HepG2 (cell line): ENCODE results near the gene TIGD6. TPM values are rescaled to one million over a fixed set of nuclear protein-coding genes. Genes with fewer than 3 reads are reported as not detected.

Experiments used
- ATAC-seq: fragments of 200-7000 bp; cut with Tn5 transposase; 3 replicates; pipeline ENCODE4 v1.9.1; 2020; ENCODE audit warnings: mild to moderate bottlenecking, moderate library complexity
- BruUV-seq: library from RNA; stranded (reverse); fragments of 400-500 nt; replicated peaks from 2 replicates; lab custom pipeline; 2021; lab: Mats Ljungman, UMichigan
- CTCF ChIA-PET: fragments of 300-600 bp; formaldehyde crosslinking; extraction: SDS; loops from one replicate; lab custom pipeline; 2021; ENCODE audit warnings: low total read pairs, inconsistent platforms, low intra/inter-chr PET ratio; lab: Yijun Ruan, JAX
- POLR2A ChIA-PET: fragments of 350-600 bp; sonication (Branson Sonifier 250); formaldehyde crosslinking; loops from one replicate; lab custom pipeline; 2020; ENCODE audit warnings: antibody characterized with exemption, inconsistent platforms; lab: Yijun Ruan, JAX
- DNase-seq: peaks from one replicate; pipeline ENCODE4 v3.0.0-alpha.2; 2015; ENCODE audit warnings: low spot score
- FAIRE-seq: peaks from 3 replicates; lab custom pipeline; 2011; peaks lifted over from hg19 to GRCh38; lab: Jason Lieb, UNC
- H2AFZ ChIP-seq: one replicate; pipeline ENCODE4 v1.6.1; 2011; ENCODE audit warnings: low read length, inconsistent platforms
- H3K27ac ChIP-seq: fragments of 300-600 bp; 3 replicates; pipeline ENCODE4 v1.8.0; 2011; ENCODE audit warnings: mixed run types, mild to moderate bottlenecking, mixed read lengths, low read length, inconsistent platforms; ENCODE audit not compliant: insufficient read depth; ENCODE audit errors: extremely low read length
- H3K27me3 ChIP-seq, 2 experiments: fragments of 200-600 bp in 1 of 2; 2 replicates in 1 of 2; 3 replicates in 1 of 2; pipeline versions ENCODE4 v1.6.0 to v1.8.0; 2011; ENCODE audit warnings: low read length in 2 of 2, mild to moderate bottlenecking in 2 of 2, moderate library complexity in 2 of 2, inconsistent platforms in 1 of 2; ENCODE audit not compliant: insufficient read depth in 2 of 2, control insufficient read depth in 1 of 2
- H3K36me3 ChIP-seq, 2 experiments: fragments of 200-600 bp in 1 of 2; replicated peaks in 1 of 2; 2 replicates in 1 of 2; 3 replicates in 1 of 2; pipeline versions ENCODE4 v1.5.1 to v1.8.0; 2011; ENCODE audit warnings: low read length in 2 of 2, inconsistent platforms in 1 of 2; ENCODE audit not compliant: insufficient read depth in 2 of 2, control insufficient read depth in 1 of 2
- H3K4me1 ChIP-seq: 2 replicates; pipeline ENCODE4 v1.5.1; 2012; ENCODE audit warnings: low read length, inconsistent platforms; ENCODE audit not compliant: insufficient read depth
- H3K4me2 ChIP-seq: 2 replicates; pipeline ENCODE4 v1.6.0; 2011; ENCODE audit warnings: low read depth, low read length, inconsistent platforms
- H3K4me3 ChIP-seq, 3 experiments: fragments of 200-600 bp in 1 of 3; sonication (generic), shearing (Covaris generic) in 1 of 3; replicated peaks in 1 of 3; 2 replicates each; pipeline ENCODE4 v1.5.1; 2011 to 2016; ENCODE audit warnings: low read length in 3 of 3, inconsistent platforms in 2 of 3, low read depth in 2 of 3, mild to moderate bottlenecking in 2 of 3, control low read depth in 1 of 3, mixed read lengths in 1 of 3; ENCODE audit not compliant: insufficient read depth in 1 of 3
- H3K79me2 ChIP-seq: one replicate; pipeline ENCODE4 v1.6.1; 2011; ENCODE audit warnings: low read length, inconsistent platforms; ENCODE audit not compliant: insufficient read depth
- H3K9ac ChIP-seq: 2 replicates; pipeline ENCODE4 v1.6.0; 2011; ENCODE audit warnings: mild to moderate bottlenecking, low read depth, low read length, inconsistent platforms; ENCODE audit not compliant: insufficient read depth
- H3K9me3 ChIP-seq: 2 replicates; pipeline ENCODE4 v1.5.1; 2012; ENCODE audit warnings: mild to moderate bottlenecking, low read length
- H4K20me1 ChIP-seq: 2 replicates; pipeline ENCODE4 v1.6.0; 2011; ENCODE audit warnings: inconsistent platforms, mild to moderate bottlenecking, low read length, moderate library complexity; ENCODE audit not compliant: insufficient read depth
- CEBPG ChIP-seq: IDR thresholded peaks from 2 replicates; pipeline ENCODE4 v1.6.1; 2016
- DNMT3B ChIP-seq: conservative IDR thresholded peaks from 2 replicates; pipeline ENCODE4 v1.6.1; 2016; ENCODE audit warnings: missing biosample characterization, control low read depth
- IKZF1 ChIP-seq: fragments of 450-650 bp; IDR thresholded peaks from 2 replicates; pipeline ENCODE4 v1.7.1; 2016
- IRF2 ChIP-seq: IDR thresholded peaks from 2 replicates; pipeline ENCODE4 v1.6.1; 2018; ENCODE audit warnings: missing genetic modification reagents, missing compliant biosample characterization
- MEF2D ChIP-seq: sonication (generic); formaldehyde crosslinking; IDR thresholded peaks from 2 replicates; pipeline ENCODE4 v1.5.1; 2020; ENCODE audit warnings: mild to moderate bottlenecking, missing genetic modification reagents
- PREB ChIP-seq: sonication (generic); formaldehyde crosslinking; IDR thresholded peaks from 2 replicates; pipeline ENCODE4 v1.4.0; 2020; ENCODE audit warnings: missing genetic modification reagents
- RARA ChIP-seq: IDR thresholded peaks from 2 replicates; pipeline ENCODE4 v1.6.1; 2016; ENCODE audit warnings: missing genetic modification reagents, missing compliant biosample characterization
- RXRA ChIP-seq: sonication (generic); formaldehyde crosslinking; IDR thresholded peaks from 2 replicates; pipeline ENCODE4 v1.5.1; 2020; ENCODE audit warnings: missing genetic modification reagents
- SOX13 ChIP-seq, 3 experiments: fragments of 450-650 bp in 1 of 3; sonication (generic) in 1 of 3; formaldehyde crosslinking in 1 of 3; IDR thresholded peaks in 2 of 3; conservative IDR thresholded peaks in 1 of 3; 2 replicates each; pipeline versions ENCODE4 v1.5.0 to v1.6.1; 2016 to 2020; ENCODE audit warnings: antibody characterized with exemption in 1 of 3, mild to moderate bottlenecking in 1 of 3, missing compliant biosample characterization in 1 of 3, missing genetic modification reagents in 1 of 3, moderate library complexity in 1 of 3
- SOX5 ChIP-seq: IDR thresholded peaks from 2 replicates; pipeline ENCODE4 v1.6.1; 2016; ENCODE audit warnings: borderline replicate concordance
- TBP ChIP-seq: sonication (generic); formaldehyde crosslinking; IDR thresholded peaks from 2 replicates; pipeline ENCODE4 v1.5.0; 2020; ENCODE audit warnings: missing genetic modification reagents
- ZNF12 ChIP-seq: sonication (generic); formaldehyde crosslinking; IDR thresholded peaks from 2 replicates; pipeline ENCODE4 v1.5.0; 2020; ENCODE audit warnings: missing genetic modification reagents
- ZNF235 ChIP-seq: sonication (generic); formaldehyde crosslinking; IDR thresholded peaks from 2 replicates; pipeline ENCODE4 v1.8.1; 2023; ENCODE audit warnings: mild to moderate bottlenecking, missing genetic modification reagents, borderline replicate concordance
- ZNF563 ChIP-seq: sonication (generic); formaldehyde crosslinking; IDR thresholded peaks from 2 replicates; pipeline ENCODE4 v1.8.0; 2022; ENCODE audit warnings: mild to moderate bottlenecking, moderate library complexity, missing genetic modification reagents
- ZNF670 ChIP-seq: sonication (generic); formaldehyde crosslinking; IDR thresholded peaks from 2 replicates; pipeline ENCODE4 v1.8.0; 2022; ENCODE audit warnings: mild to moderate bottlenecking, missing genetic modification reagents, borderline replicate concordance
- ZNF83 ChIP-seq: sonication (generic); formaldehyde crosslinking; IDR thresholded peaks from 2 replicates; pipeline ENCODE4 v1.4.0; 2020; ENCODE audit warnings: missing genetic modification reagents, mild to moderate bottlenecking, borderline replicate concordance
- ZNF879 ChIP-seq: sonication (generic); formaldehyde crosslinking; IDR thresholded peaks from 2 replicates; pipeline ENCODE4 v1.8.1; 2023; ENCODE audit warnings: missing genetic modification reagents
- WGBS: methylation state at CpG from one replicate; pipeline ENCODE4 v1.1.6; 2017; ENCODE audit warnings: low lambda C conversion rate; 5-methylcytosine and 5-hydroxymethylcytosine counted together
- in situ Hi-C: cut with HindIII; loops from 2 replicates; pipeline ENCODE4 v1.10.0; 2017; ENCODE audit warnings: low pct_unique_long_range_greater_than_20kb; ENCODE audit not compliant: extremely low pct_ligation_motif_present
- intact Hi-C: fragments of 100-400 bp; cut with micrococcal nuclease; formaldehyde crosslinking; loops from one replicate; pipeline ENCODE4 v1.10.0; 2022; ENCODE audit not compliant: unreplicated experiment
- polyA plus RNA-seq, 8 experiments: library from polyadenylated mRNA; depleted of rRNA in 3 of 8; stranded (reverse) in 7 of 8; unstranded in 1 of 8; fragments of >200 nt; fragmentation: Illumina TruSeq in 4 of 8; extraction: Trizol in 4 of 8; gene quantifications; 2 replicates each; pipeline versions ENCODE4 v1.2.1 to v1.2.3, GENCODE V29; 2011 to 2016; ENCODE audit warnings: low read depth in 4 of 8, missing spikeins in 1 of 8, mixed read lengths in 1 of 8; ENCODE audit not compliant: insufficient read depth in 1 of 8
- total RNA-seq, 5 experiments: library from RNA; depleted of rRNA; stranded (reverse); fragments of >200 nt; fragmentation: Illumina TruSeq; extraction: Trizol; gene quantifications; 2 replicates each; pipeline ENCODE4 v1.2.3, GENCODE V29; 2016; ENCODE audit warnings: low read depth in 1 of 5
- TF ChIP-seq, protein P1 (sequence below): sonication (generic); formaldehyde crosslinking; IDR thresholded peaks from 2 replicates; pipeline ENCODE4 v1.5.0; 2020; ENCODE audit warnings: mild to moderate bottlenecking, missing genetic modification reagents

TIGD6 gene
- total and polyA plus RNA-seq, 2 of the 13 experiments (the other 11 are each of a cell fraction or from before 2014, with no cell fraction given) = 2.1 to 2.9 TPM

DNA sequence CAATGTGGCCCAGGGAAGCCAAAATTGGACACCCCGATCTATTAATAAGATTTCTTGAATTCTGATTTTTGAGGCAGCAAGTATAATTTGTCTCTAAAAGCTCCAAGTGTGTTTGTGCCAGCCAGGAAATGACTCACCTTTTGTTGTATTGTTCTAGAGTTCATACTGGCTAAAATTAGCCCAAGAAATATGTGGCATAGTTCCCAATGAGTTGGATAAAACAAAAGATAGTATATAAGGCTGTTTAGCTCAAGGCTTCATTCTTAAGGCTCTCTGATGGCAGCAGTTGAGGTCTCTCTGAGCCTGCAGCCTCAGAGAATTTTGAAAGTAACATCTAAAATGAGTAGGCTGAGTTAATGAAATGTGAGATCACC lies 21.7 kb upstream of the TIGD6 start:
- POLR2A ChIA-PET = interaction anchor here (1.0 to 1.4 kb wide), 3 partner anchors 12 to 20 kb away, joined by 3 to 5 read pairs (median 4); no protein-coding TSS in a partner anchor
- 96% methylated on average over 1 of the region's 1 CpG for WGBS
- no peak for FAIRE-seq

DNA sequence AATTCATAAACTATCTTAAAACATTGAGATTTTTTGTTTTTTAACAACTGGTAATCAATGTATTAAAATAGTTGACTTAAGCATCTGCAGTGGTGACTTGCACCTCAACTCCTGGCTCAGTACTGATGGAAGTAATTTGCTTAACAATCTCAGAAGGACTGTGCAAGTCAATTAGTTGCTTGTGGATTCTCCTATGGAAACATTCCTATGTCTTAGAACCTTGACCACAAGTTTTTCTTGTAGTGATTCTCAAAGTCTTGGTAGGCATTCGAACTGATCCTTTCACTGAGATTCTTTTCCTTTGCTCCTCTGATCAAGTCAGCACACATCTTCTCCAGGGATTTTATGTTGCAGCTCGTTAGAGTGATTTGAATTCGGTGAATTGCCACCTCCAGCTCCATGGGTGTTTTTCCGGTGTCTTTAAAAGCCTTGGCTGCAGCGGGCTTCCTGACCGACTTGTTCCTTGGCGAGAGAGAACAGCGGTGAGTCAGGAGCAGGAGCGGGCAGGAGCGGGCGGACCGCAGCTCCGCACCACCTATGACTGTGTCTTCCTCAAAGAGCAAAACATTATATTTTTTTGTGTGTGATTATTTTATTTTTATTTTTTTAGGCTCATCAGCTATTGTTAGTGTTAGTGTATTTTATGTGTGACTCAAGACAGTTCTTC lies 21.2 kb upstream of the TIGD6 start:
- CTCF ChIA-PET = no interaction called here
- H3K36me3 ChIP-seq = peaks cover 26 to 67% of the 10 kb centered on the region in 2 experiments
- WGBS = 95% methylated on average over 13 of the region's 13 CpGs

More for the DNA sequence above, 21.7 kb upstream of the TIGD6 start:
- H3K27me3 ChIP-seq = no peaks in the 10 kb centered on the region
- TF ChIP-seq MEF2D (CRISPR knock-in tag) (0 out of 2 replicates have a peak, but pooled peaks have one; percentile 59), SOX5 (CRISPR knock-in tag) (peak; percentile 76; the same call in 1 of the 2 replicates), SOX13 (IDR thresholded peaks at IDR 0.05) (no peak), SOX13 (CRISPR knock-in tag; conservative IDR thresholded peaks at IDR 0.05 in 1 of 2, IDR thresholded peaks at IDR 0.05 in 1 of 2) (peak in 1 of 2 experiments; percentile 85; a peak in 2 of 4 replicates), CEBPG (CRISPR knock-in tag) (no peak)
- peaks cover 50% of the 10 kb centered on the region for H3K4me1 ChIP-seq
- no peaks in the 10 kb centered on the region for H3K79me2 ChIP-seq
- no peak overlapping the region for H2AFZ ChIP-seq
- H4K20me1 ChIP-seq = no peaks in the 10 kb centered on the region
- no peak overlapping the region for H3K4me2 ChIP-seq
- DNase-seq (no peak), ATAC-seq (no peak)
- no peak overlapping the region for H3K9ac ChIP-seq
- in situ Hi-C loops = no loop called here
- H3K4me3 ChIP-seq = no peak overlapping the region
- no peaks in the 10 kb centered on the region for H3K9me3 ChIP-seq
- peaks cover 28 to 71% of the 10 kb centered on the region in 2 experiments for H3K36me3 ChIP-seq
- CTCF ChIA-PET = no interaction called here
- peak overlapping the region; percentile 28 for H3K27ac ChIP-seq
- BruUV-seq = no TSS peak
- intact Hi-C loops = loop anchor here (10.0 kb wide), 1 partner anchor 333 kb away; the partner anchor contains the start of gene TCOF1

More for the DNA sequence above, 21.2 kb upstream of the TIGD6 start:
- BruUV-seq = no TSS peak
- intact Hi-C loops (loop anchor here (10.0 kb wide), 1 partner anchor 333 kb away; the partner anchor contains the start of gene TCOF1), in situ Hi-C loops (no loop called here)
- POLR2A ChIA-PET = interaction anchor here (1.0 to 1.4 kb wide), 3 partner anchors 11 to 19 kb away, joined by 3 to 5 read pairs (median 4); no protein-coding TSS in a partner anchor
- Histone ChIP-seq H4K20me1 (no peaks in the 10 kb centered on the region), H3K27me3 (no peaks in the 10 kb centered on the region), H3K4me3 (no peak overlapping the region), H3K4me2 (no peak overlapping the region), H3K9ac (no peak overlapping the region), H3K27ac (peak overlapping the region; percentile 28), H3K4me1 (peaks cover 44% of the 10 kb centered on the region)
- no peak for FAIRE-seq
- ATAC-seq = no peak
- no peak for DNase-seq
- TF ChIP-seq, protein P1, sequence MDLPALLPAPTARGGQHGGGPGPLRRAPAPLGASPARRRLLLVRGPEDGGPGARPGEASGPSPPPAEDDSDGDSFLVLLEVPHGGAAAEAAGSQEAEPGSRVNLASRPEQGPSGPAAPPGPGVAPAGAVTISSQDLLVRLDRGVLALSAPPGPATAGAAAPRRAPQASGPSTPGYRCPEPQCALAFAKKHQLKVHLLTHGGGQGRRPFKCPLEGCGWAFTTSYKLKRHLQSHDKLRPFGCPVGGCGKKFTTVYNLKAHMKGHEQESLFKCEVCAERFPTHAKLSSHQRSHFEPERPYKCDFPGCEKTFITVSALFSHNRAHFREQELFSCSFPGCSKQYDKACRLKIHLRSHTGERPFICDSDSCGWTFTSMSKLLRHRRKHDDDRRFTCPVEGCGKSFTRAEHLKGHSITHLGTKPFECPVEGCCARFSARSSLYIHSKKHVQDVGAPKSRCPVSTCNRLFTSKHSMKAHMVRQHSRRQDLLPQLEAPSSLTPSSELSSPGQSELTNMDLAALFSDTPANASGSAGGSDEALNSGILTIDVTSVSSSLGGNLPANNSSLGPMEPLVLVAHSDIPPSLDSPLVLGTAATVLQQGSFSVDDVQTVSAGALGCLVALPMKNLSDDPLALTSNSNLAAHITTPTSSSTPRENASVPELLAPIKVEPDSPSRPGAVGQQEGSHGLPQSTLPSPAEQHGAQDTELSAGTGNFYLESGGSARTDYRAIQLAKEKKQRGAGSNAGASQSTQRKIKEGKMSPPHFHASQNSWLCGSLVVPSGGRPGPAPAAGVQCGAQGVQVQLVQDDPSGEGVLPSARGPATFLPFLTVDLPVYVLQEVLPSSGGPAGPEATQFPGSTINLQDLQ (CRISPR knock-in tag) = no peak
- no peak for TF ChIP-seq ZNF235 (CRISPR knock-in tag)
- TF ChIP-seq ZNF83 = no peak
- no peak for TF ChIP-seq IKZF1
- no peak for TF ChIP-seq ZNF563 (CRISPR knock-in tag)
- TF ChIP-seq ZNF12 (CRISPR knock-in tag) = no peak
- no peak for TF ChIP-seq RXRA
- TF ChIP-seq PREB (CRISPR knock-in tag) = no peak
- TF ChIP-seq ZNF670 (CRISPR knock-in tag) = no peak
- TF ChIP-seq DNMT3B (CRISPR knock-in tag) = no peak
- no peak for TF ChIP-seq IRF2 (CRISPR knock-in tag)
- TF ChIP-seq TBP (CRISPR knock-in tag) = no peak
- TF ChIP-seq ZNF879 (CRISPR knock-in tag) = no peak
- no peak for TF ChIP-seq RARA (CRISPR knock-in tag)
- TF ChIP-seq, all 625 proteins: peak for 0
- Histone ChIP-seq H3K79me2 (no peaks in the 10 kb centered on the region), H3K9me3 (no peaks in the 10 kb centered on the region), H2AFZ (no peak overlapping the region)
